Smooth muscle cell (in vitro differentiated cells): ENCODE results near the gene C3. TPM values are rescaled to one million over a fixed set of nuclear protein-coding genes. Genes with fewer than 3 reads are reported as not detected.

Experiments used
- DNase-seq: peaks from one replicate; lab custom pipeline; 2025; ENCODE audit not compliant: unreplicated experiment; lab: John Stamatoyannopoulos, UW
- H2AFZ ChIP-seq: fragments of 200-600 bp; sonication (generic); 2 replicates; pipeline ENCODE4 v1.6.0; 2016; ENCODE audit warnings: antibody characterized with exemption, low read depth, mild to moderate bottlenecking
- H3F3A ChIP-seq: fragments of 200-600 bp; sonication (generic); 2 replicates; pipeline ENCODE4 v1.6.0; 2017; ENCODE audit warnings: antibody characterized with exemption, low read depth
- H3K27ac ChIP-seq: fragments of 200-600 bp; sonication (generic); 2 replicates; pipeline ENCODE4 v1.5.1; 2016; ENCODE audit warnings: low read depth, mild to moderate bottlenecking
- H3K27me3 ChIP-seq: fragments of 200-600 bp; sonication (generic); 2 replicates; pipeline ENCODE4 v1.6.1; 2016; ENCODE audit warnings: low read depth, mild to moderate bottlenecking
- H3K36me3 ChIP-seq: fragments of 200-600 bp; sonication (generic); 2 replicates; pipeline ENCODE4 v1.5.1; 2016; ENCODE audit warnings: low read depth
- H3K4me1 ChIP-seq: fragments of 200-600 bp; sonication (generic); 2 replicates; pipeline ENCODE4 v1.5.1; 2016; ENCODE audit warnings: low read depth
- H3K4me2 ChIP-seq: fragments of 200-600 bp; sonication (generic); 2 replicates; pipeline ENCODE4 v1.6.0; 2016; ENCODE audit warnings: mild to moderate bottlenecking
- H3K4me3 ChIP-seq: fragments of 200-600 bp; sonication (generic); 2 replicates; pipeline ENCODE4 v1.5.1; 2016; ENCODE audit warnings: mild to moderate bottlenecking
- H3K79me2 ChIP-seq: fragments of 200-600 bp; sonication (generic); 2 replicates; pipeline ENCODE4 v1.6.0; 2016; ENCODE audit warnings: low read depth, mild to moderate bottlenecking
- H3K9ac ChIP-seq: fragments of 200-600 bp; sonication (generic); 2 replicates; pipeline ENCODE4 v1.6.0; 2016; ENCODE audit warnings: low read depth
- H3K9me3 ChIP-seq: fragments of 200-600 bp; sonication (generic); replicated peaks from 2 replicates; pipeline ENCODE4 v1.5.1; 2016; ENCODE audit warnings: low read depth
- H4K20me1 ChIP-seq: fragments of 200-600 bp; sonication (generic); 2 replicates; pipeline ENCODE4 v1.6.0; 2016; ENCODE audit warnings: low read depth
- WGBS: methylation state at CpG from one replicate; pipeline ENCODE4 v1.1.7; 2016; ENCODE audit warnings: low lambda C conversion rate; 5-methylcytosine and 5-hydroxymethylcytosine counted together
- polyA plus RNA-seq: library from polyadenylated mRNA; unstranded; fragments of >200 nt; fragmentation: Nextera tagmentation; extraction: Ambion mirVana; gene quantifications from 2 replicates; pipeline ENCODE4 v1.2.1, GENCODE V29; 2016
- total RNA-seq: library from RNA; depleted of rRNA; stranded (reverse); fragments of >200 nt; gene quantifications from 2 replicates; pipeline ENCODE4 v1.2.3, GENCODE V29; 2014
- TF ChIP-seq, protein P1 (sequence below): fragments of 200-600 bp; sonication (generic); IDR thresholded peaks from 2 replicates; pipeline ENCODE4 v1.5.1; 2017; ENCODE audit warnings: borderline replicate concordance, mild to moderate bottlenecking, antibody characterized with exemption; ENCODE audit not compliant: insufficient read depth, poor library complexity, severe bottlenecking

Gene C3
- total and polyA plus RNA-seq, 2 experiments from 2014 or later, result 6.4 to 25.1 TPM

DNA sequence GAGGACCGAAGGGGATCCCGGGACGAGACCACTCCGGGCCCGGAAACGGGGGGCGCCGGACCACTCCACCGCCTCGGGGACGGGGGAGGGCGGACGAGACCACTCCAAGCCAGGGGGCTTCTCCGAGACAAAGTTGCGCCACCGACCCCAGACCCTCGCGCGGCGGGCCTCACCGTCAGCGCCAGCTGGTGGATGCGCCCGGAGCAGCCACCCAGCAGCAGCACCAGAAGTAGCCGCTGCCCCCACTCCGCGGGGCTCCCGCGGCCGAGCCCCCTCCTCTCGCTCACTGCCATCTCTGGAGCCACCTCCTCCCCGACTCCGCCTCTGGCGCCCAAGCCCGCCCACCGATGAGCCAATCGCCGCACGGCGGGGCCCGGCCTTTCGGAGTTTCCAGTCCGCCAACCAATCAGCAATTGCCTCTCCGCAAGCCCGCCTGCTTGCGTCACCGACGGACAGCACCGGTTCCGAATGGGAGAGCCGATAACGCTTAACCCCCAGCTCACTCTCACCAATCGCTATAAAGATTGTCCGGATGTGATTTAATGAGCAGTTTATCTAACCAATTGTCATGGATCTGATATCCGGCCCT is 16.9 kb upstream of the C3 start, which contains the start of gene GPR108:
TSS of gene GPR108 (minus strand) at position 297 of the 589 bp plus-strand sequence. CDS start at position 293, 4 bp downstream.
- H3F3A ChIP-seq, result peaks cover 30% of the 10 kb centered on the region
- H3K27me3 ChIP-seq, result no peaks in the 10 kb centered on the region
- H3K4me1 ChIP-seq, result peaks cover 34% of the 10 kb centered on the region
- H3K4me2 ChIP-seq, result peak within 1 kb of the TSS; percentile 91
- peak within 1 kb of the TSS; percentile 92 for H3K27ac ChIP-seq
- TF ChIP-seq, protein P1, sequence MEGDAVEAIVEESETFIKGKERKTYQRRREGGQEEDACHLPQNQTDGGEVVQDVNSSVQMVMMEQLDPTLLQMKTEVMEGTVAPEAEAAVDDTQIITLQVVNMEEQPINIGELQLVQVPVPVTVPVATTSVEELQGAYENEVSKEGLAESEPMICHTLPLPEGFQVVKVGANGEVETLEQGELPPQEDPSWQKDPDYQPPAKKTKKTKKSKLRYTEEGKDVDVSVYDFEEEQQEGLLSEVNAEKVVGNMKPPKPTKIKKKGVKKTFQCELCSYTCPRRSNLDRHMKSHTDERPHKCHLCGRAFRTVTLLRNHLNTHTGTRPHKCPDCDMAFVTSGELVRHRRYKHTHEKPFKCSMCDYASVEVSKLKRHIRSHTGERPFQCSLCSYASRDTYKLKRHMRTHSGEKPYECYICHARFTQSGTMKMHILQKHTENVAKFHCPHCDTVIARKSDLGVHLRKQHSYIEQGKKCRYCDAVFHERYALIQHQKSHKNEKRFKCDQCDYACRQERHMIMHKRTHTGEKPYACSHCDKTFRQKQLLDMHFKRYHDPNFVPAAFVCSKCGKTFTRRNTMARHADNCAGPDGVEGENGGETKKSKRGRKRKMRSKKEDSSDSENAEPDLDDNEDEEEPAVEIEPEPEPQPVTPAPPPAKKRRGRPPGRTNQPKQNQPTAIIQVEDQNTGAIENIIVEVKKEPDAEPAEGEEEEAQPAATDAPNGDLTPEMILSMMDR, result no peak
- peak within 1 kb of the TSS; percentile 43 for H2AFZ ChIP-seq
- peak within 1 kb of the TSS; percentile 80 for H3K4me3 ChIP-seq
- peaks cover 17% of the 10 kb centered on the region for H4K20me1 ChIP-seq
- H3K36me3 ChIP-seq, result no peaks in the 10 kb centered on the region
- under 1% methylated on average over 40 of the region's 55 CpGs for WGBS
- peak; percentile 96 for DNase-seq
- peak within 1 kb of the TSS; percentile 95 for H3K9ac ChIP-seq
- H3K79me2 ChIP-seq, result peaks cover 27% of the 10 kb centered on the region
- H3K9me3 ChIP-seq, result no peaks in the 10 kb centered on the region

DNA sequence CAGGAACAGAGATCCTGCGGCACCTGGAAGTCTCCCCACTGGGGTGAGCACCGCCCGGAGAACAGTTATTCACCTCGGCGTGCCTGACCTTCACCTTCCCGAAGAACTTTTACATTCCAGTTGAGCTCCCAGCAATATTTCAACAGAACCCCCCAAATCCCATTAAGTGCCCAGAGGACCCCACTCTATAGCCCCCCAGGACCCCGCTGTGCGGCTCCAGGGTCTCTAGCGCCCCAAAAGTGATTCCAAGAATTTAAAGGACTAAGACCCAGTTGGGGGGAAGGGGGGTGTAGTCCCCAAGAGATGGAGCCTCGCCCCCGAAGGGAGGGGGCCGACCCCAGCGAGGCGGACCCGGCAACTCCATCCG is 16.4 kb upstream of the C3 start:
- peak overlapping the region; percentile 80 for H3K4me3 ChIP-seq
- H3K27ac ChIP-seq, result peak overlapping the region; percentile 92
- H3K27me3 ChIP-seq, result no peaks in the 10 kb centered on the region
- peak overlapping the region; percentile 95 for H3K9ac ChIP-seq
- no peaks in the 10 kb centered on the region for H3K9me3 ChIP-seq
- H2AFZ ChIP-seq, result peak overlapping the region; percentile 43
- 4% methylated on average over 16 of the region's 16 CpGs for WGBS
- H4K20me1 ChIP-seq, result peaks cover 12% of the 10 kb centered on the region
- no peaks in the 10 kb centered on the region for H3K36me3 ChIP-seq
- H3K4me1 ChIP-seq, result peaks cover 31% of the 10 kb centered on the region
- peaks cover 30% of the 10 kb centered on the region for H3F3A ChIP-seq
- H3K4me2 ChIP-seq, result peak overlapping the region; percentile 91
- TF ChIP-seq, protein P1, result no peak
- peak; percentile 56 for DNase-seq
- H3K79me2 ChIP-seq, result peaks cover 22% of the 10 kb centered on the region

DNA sequence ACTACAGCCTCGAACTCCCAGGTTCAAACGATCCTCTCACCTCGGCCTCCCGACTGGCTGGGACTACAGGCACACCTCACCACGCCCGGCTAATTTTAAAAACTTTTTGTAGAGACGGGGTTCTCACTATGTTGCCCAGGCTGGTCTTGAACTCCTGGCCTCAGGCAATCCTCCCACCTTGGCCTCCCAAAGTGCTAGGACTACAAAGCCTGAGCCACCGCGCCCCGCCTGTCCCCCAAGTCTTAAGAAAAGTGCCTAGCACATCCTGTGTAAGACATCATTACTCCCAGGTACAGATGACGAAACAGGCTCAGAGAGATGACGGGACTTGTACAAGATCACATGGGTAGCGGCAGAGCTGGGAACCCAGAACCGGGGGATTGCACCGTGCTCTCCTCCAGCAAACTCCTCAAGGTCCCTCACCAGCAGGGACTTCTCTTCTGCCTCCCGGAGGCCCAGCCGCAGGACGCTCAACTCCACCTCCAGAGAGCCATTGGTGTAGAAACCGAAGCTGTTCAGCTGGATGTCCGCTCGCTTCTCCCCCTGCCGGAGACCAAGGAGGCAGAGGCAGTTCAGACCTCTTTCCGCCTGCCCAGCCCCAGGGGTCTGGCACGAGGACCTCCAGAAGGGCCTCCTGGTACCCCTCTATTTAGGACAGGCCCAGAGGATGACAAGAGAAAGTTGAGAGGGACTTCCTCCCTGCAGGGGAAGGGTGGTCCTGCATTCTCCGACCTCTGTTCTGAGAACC is 15.9 kb upstream of the C3 start:
- peaks cover 26% of the 10 kb centered on the region for H3F3A ChIP-seq
- H3K4me1 ChIP-seq, result peaks cover 25% of the 10 kb centered on the region
- peak overlapping the region; percentile 92 for H3K27ac ChIP-seq
- H3K79me2 ChIP-seq, result peaks cover 16% of the 10 kb centered on the region
- peak overlapping the region; percentile 91 for H3K4me2 ChIP-seq
- TF ChIP-seq, protein P1, result peak; percentile 48
- WGBS, result 35% methylated on average over 25 of the region's 25 CpGs
- H3K27me3 ChIP-seq, result no peaks in the 10 kb centered on the region
- peak overlapping the region; percentile 95 for H3K9ac ChIP-seq
- H3K4me3 ChIP-seq, result peak overlapping the region; percentile 80
- no peaks in the 10 kb centered on the region for H3K36me3 ChIP-seq
- peak; percentile 55 for DNase-seq
- peaks cover 7% of the 10 kb centered on the region for H4K20me1 ChIP-seq
- H2AFZ ChIP-seq, result peak overlapping the region; percentile 13
- H3K9me3 ChIP-seq, result no peaks in the 10 kb centered on the region
